ENCODE measurements around the gene BCL11A.

DNA sequence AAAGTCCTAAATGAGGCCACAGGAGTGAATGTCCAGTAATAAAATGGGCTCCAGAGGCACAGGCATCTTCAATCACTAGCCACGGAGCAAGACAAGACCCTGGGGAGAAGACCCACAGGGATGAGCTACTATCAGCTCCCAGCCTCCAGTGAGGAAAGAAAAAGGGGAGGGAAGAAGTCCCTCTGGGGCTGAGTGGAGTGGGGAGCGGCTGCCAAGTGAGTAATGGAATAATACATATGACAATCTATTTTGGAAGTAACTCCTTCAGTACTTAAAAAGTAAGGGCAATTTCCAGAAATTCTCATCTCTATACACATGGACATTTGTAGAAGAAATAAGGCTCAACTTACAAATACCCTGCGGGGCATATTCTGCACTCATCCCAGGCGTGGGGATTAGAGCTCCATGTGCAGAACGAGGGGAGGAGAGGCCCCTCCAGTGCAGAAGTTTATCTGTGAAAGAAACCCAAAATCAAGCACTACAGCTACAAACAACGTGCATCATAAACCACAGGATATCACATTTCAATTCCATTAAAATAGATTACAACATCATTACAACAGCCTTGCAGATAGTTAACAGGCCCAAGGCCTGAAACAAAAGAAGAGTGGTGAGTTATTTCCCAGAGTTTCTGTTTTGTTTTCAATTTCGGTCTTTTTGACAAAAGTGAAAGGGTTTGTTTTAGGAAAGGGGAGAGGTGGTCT lies 84.9 kb downstream of the BCL11A start:
- TF ChIP-seq, protein P1, sequence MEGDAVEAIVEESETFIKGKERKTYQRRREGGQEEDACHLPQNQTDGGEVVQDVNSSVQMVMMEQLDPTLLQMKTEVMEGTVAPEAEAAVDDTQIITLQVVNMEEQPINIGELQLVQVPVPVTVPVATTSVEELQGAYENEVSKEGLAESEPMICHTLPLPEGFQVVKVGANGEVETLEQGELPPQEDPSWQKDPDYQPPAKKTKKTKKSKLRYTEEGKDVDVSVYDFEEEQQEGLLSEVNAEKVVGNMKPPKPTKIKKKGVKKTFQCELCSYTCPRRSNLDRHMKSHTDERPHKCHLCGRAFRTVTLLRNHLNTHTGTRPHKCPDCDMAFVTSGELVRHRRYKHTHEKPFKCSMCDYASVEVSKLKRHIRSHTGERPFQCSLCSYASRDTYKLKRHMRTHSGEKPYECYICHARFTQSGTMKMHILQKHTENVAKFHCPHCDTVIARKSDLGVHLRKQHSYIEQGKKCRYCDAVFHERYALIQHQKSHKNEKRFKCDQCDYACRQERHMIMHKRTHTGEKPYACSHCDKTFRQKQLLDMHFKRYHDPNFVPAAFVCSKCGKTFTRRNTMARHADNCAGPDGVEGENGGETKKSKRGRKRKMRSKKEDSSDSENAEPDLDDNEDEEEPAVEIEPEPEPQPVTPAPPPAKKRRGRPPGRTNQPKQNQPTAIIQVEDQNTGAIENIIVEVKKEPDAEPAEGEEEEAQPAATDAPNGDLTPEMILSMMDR (IDR thresholded peaks at IDR 0.05): no peak
- no peak for TF ChIP-seq EZH2 (IDR thresholded peaks at IDR 0.05)

Data from neural progenitor cell (in vitro differentiated cells).